ENCODE data around the gene IL17REL.

IL17REL gene

GRCh38 chr22:49997932-49998717 lies 14.4 kb downstream of the IL17REL start:
- TF ChIP-seq, protein P1, sequence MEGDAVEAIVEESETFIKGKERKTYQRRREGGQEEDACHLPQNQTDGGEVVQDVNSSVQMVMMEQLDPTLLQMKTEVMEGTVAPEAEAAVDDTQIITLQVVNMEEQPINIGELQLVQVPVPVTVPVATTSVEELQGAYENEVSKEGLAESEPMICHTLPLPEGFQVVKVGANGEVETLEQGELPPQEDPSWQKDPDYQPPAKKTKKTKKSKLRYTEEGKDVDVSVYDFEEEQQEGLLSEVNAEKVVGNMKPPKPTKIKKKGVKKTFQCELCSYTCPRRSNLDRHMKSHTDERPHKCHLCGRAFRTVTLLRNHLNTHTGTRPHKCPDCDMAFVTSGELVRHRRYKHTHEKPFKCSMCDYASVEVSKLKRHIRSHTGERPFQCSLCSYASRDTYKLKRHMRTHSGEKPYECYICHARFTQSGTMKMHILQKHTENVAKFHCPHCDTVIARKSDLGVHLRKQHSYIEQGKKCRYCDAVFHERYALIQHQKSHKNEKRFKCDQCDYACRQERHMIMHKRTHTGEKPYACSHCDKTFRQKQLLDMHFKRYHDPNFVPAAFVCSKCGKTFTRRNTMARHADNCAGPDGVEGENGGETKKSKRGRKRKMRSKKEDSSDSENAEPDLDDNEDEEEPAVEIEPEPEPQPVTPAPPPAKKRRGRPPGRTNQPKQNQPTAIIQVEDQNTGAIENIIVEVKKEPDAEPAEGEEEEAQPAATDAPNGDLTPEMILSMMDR (IDR thresholded peaks at IDR 0.05; ENCODE audit: control extremely low read depth, extremely low read depth, low read depth, missing control alignments): no peak
- POLR2A ChIA-PET: no interaction called here
- peak; percentile 21 for DNase-seq (ENCODE audit: extremely low spot score)
- CTCF ChIA-PET: no interaction called here

GRCh38 chr22:49997251-49997599 lies 15.3 kb downstream of the IL17REL start:
- POLR2A ChIA-PET: no interaction called here
- CTCF ChIA-PET: no interaction called here
- TF ChIP-seq, protein P1 (IDR thresholded peaks at IDR 0.05; ENCODE audit: control extremely low read depth, extremely low read depth, low read depth, missing control alignments): no peak
- DNase-seq (ENCODE audit: extremely low spot score): no peak

DNA sequence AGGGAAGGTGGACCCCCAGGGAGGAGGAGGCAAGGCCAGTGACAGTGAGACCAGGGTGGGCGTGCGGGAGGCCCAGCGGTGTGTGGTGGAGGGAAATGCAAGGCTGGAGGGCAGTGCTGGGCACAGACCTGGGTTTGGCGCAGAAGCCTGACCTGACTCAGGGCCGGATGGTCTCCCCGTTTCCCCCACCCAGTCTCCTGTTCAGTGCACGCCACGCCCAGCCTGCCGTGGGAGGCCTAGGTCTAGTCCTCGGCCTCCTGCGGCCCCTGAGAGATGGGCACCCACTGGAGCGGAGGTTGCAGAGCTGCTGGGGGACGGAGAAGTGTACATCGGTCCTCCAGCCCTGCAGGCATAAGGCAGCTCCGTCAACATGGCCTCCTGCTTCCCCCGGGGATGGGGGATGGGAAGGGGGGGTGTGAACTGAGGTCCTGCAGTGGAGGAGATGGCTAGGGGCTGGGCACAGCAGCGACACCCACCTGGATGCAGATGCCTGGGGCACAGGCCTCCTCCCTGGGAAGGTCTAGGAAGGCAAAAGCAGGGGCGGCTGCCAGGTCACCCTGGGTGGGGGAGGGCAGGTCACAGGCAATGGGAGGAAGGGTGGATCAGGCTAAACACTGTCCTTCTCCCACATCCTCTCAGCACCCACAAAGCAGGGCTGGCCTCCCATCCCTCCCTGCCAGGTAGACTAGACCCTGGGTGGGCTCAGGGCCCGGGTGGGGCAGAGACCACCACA lies 15.9 kb downstream of the IL17REL start:
- TF ChIP-seq, protein P1 (IDR thresholded peaks at IDR 0.05; ENCODE audit: control extremely low read depth, extremely low read depth, low read depth, missing control alignments): no peak
- peak; percentile 17 for DNase-seq (ENCODE audit: extremely low spot score)
- CTCF ChIA-PET: no interaction called here
- POLR2A ChIA-PET: no interaction called here

- no peak for DNase-seq (ENCODE audit: extremely low spot score)
- POLR2A ChIA-PET: no interaction called here
- TF ChIP-seq, protein P1 (IDR thresholded peaks at IDR 0.05; ENCODE audit: control extremely low read depth, extremely low read depth, low read depth, missing control alignments): no peak
- CTCF ChIA-PET: no interaction called here
Observed at GRCh38 chr22:49996119-49996517, 16.4 kb downstream of the IL17REL start.

- DNase-seq (ENCODE audit: extremely low spot score): no peak
- TF ChIP-seq, protein P1 (IDR thresholded peaks at IDR 0.05; ENCODE audit: control extremely low read depth, extremely low read depth, low read depth, missing control alignments): no peak
- ChIA-PET CTCF (interaction anchor here (1.1 to 4.0 kb wide), 6 partner anchors 11 to 228 kb away, joined by 3 to 31 read pairs (median 12); no protein-coding TSS in a partner anchor), POLR2A (no interaction called here)
Observed at GRCh38 chr22:49995361-49996118, 17.0 kb downstream of the IL17REL start.

DNA sequence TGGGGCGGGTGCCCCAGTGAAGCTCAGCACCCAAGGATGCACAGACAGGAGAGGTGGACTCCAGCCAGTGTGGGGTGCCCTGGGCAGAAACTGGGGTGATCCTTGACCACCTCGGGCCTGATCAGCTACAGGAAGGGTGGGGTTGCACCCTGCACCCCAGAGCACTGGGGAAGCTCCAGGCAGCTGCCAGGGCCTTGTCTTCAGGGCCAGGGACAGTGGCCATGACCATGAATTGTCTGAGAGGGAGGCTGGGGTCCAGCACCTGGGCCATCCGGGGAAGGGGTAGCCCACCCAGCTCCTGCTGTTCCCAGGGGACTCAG lies 17.6 kb downstream of the IL17REL start:
- TF ChIP-seq, protein P1 (IDR thresholded peaks at IDR 0.05; ENCODE audit: control extremely low read depth, extremely low read depth, low read depth, missing control alignments): no peak
- no peak for DNase-seq (ENCODE audit: extremely low spot score)
- CTCF ChIA-PET: interaction anchor here (0.7 to 4.0 kb wide), 7 partner anchors 12 to 228 kb away, joined by 3 to 31 read pairs (median 7); no protein-coding TSS in a partner anchor
- POLR2A ChIA-PET: no interaction called here

Measured in GM10248 (cell line).